Measurements from ENCODE around the gene VIP.

Gene VIP

GRCh38 chr6:152769159-152769558, 18.6 kb downstream of the VIP start:
- Histone ChIP-seq H3K27ac (no peak overlapping the region), H3K4me3 (ENCODE audit: low read depth, low read length) (no peak overlapping the region), H3K27me3 (replicated peaks) (no peaks in the 10 kb centered on the region), H3K36me3 (replicated peaks) (no peaks in the 10 kb centered on the region)
- in situ Hi-C loops (cut with HindIII; ENCODE audit: low pct_ligation_motif_present, low sequenced_read_pairs): loop anchor here (25.0 kb wide), 1 partner anchor 168 kb away; no protein-coding TSS in a partner anchor
- no peak for TF ChIP-seq CTCF (IDR thresholded peaks at IDR 0.05; ENCODE audit: low read depth, low read length, missing control alignments)
- DNase-seq: no peak

DNA sequence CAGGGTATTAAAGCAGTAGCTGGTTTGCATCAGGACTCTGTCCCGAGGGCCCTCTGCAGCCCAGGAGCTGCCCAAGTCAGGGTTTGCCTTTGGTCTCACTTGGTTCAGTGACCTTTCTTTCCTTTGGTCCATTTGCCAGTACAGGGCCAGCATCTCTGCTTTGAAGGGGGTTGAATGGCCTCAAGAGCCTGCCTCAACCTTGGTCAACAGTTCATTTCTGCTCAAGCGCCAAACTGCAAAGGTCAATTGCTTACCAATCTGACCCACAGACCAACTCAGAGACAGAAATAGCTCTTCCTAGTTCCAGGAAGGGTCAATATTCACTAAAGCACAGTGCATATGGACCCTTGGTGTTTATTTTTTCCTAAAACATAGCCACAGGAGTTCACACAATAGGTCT, 19.4 kb downstream of the VIP start:
- no peak overlapping the region for H3K4me3 ChIP-seq (ENCODE audit: low read depth, low read length)
- no peaks in the 10 kb centered on the region for H3K36me3 ChIP-seq (replicated peaks)
- TF ChIP-seq CTCF (IDR thresholded peaks at IDR 0.05; ENCODE audit: low read depth, low read length, missing control alignments): no peak
- no peaks in the 10 kb centered on the region for H3K27me3 ChIP-seq (replicated peaks)
- no peak overlapping the region for H3K27ac ChIP-seq
- in situ Hi-C loops (cut with HindIII; ENCODE audit: low pct_ligation_motif_present, low sequenced_read_pairs): loop anchor here (25.0 kb wide), 1 partner anchor 167 kb away; no protein-coding TSS in a partner anchor
- DNase-seq: no peak

DNA sequence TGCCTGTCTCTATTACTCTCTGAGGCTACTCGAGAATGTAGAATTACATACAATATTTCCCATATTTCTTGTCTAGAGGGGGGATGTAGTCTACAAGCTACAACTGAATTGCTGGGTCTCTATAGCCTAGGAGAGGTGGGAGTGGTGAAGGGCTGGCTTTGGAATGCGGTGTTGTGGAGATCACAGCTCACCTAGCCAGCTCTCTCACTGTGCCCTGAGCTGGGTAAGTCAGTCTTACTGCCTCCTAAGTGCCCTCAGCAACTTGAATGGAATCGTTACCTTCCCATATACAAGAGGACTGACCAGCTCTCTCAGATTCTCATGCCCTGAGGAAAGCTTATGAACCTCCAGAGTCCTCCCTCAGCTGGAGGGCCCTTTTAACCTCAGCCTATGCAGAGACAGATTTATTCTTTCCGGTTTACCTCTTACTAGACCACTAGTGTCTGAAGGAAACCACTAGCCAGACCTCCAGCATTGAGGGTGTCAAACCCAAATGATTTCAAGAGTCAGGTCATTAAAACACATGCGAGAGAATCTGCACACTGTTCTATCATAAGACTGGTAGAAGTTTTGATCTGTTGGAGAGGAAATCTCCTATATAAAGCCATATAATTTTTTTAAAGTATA, 20.6 kb downstream of the VIP start:
- Histone ChIP-seq H3K27ac (no peak overlapping the region), H3K36me3 (replicated peaks) (no peaks in the 10 kb centered on the region), H3K4me3 (ENCODE audit: low read depth, low read length) (no peak overlapping the region), H3K27me3 (replicated peaks) (no peaks in the 10 kb centered on the region)
- no peak for TF ChIP-seq CTCF (IDR thresholded peaks at IDR 0.05; ENCODE audit: low read depth, low read length, missing control alignments)
- DNase-seq: no peak
- in situ Hi-C loops (cut with HindIII; ENCODE audit: low pct_ligation_motif_present, low sequenced_read_pairs): loop anchor here (25.0 kb wide), 1 partner anchor 166 kb away; no protein-coding TSS in a partner anchor

DNA sequence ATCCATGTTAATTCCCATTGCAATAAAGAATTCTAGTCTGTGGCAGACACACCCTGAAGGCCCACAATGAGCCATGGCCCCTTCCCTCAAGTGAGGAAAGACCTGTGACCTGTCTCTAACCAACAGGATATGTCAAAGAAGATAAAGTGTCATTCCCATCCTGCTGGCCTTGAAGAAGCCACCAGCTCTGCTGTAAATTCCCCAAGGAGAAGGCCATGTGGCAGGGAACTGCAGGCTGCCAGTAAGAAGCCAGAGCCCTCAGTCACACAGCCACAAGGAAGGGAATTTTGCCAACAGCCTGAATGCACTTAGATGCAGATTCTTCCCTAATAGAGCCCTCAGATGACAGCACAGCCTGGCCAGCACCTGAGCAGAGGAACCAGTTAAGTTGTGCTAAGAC, 24.8 kb downstream of the VIP start:
- Histone ChIP-seq H3K36me3 (replicated peaks) (no peaks in the 10 kb centered on the region), H3K27me3 (replicated peaks) (no peaks in the 10 kb centered on the region), H3K4me3 (ENCODE audit: low read depth, low read length) (no peak overlapping the region), H3K27ac (no peak overlapping the region)
- in situ Hi-C loops (cut with HindIII; ENCODE audit: low pct_ligation_motif_present, low sequenced_read_pairs): no loop called here
- DNase-seq: no peak
- no peak for TF ChIP-seq CTCF (IDR thresholded peaks at IDR 0.05; ENCODE audit: low read depth, low read length, missing control alignments)

DNA sequence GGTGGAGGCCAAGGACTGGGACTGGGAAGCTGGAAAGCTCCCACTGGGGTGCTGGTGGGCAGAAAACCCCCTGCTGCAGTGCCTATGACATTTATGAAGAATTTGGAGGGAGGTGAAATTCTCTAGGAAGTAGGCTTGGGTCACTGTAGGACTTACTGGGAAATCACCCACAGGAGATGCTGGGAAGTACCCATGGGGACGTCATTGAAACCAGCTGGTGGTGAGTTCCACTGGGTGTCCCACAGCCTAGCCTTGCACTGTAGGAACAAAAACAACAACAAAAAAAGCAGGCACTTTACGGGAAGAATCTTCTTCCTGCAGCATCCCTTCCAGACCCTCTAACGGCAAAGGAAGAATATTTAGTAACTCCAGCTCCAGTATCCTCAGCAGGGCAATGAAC, 26.2 kb downstream of the VIP start:
- Histone ChIP-seq H3K4me3 (ENCODE audit: low read depth, low read length) (no peak overlapping the region), H3K27ac (no peak overlapping the region), H3K36me3 (replicated peaks) (no peaks in the 10 kb centered on the region), H3K27me3 (replicated peaks) (no peaks in the 10 kb centered on the region)
- no peak for DNase-seq
- in situ Hi-C loops (cut with HindIII; ENCODE audit: low pct_ligation_motif_present, low sequenced_read_pairs): no loop called here
- TF ChIP-seq CTCF (IDR thresholded peaks at IDR 0.05; ENCODE audit: low read depth, low read length, missing control alignments): no peak

All from brain microvascular endothelial cell (primary cell).